ENCODE data around the gene TPCN2. TPM values are rescaled to one million over a fixed set of nuclear protein-coding genes. Genes with fewer than 3 reads are reported as not detected.

Gene TPCN2
- total and polyA plus RNA-seq, 12 donors, result 3.1 to 21.6 (median 10.4) TPM

DNA sequence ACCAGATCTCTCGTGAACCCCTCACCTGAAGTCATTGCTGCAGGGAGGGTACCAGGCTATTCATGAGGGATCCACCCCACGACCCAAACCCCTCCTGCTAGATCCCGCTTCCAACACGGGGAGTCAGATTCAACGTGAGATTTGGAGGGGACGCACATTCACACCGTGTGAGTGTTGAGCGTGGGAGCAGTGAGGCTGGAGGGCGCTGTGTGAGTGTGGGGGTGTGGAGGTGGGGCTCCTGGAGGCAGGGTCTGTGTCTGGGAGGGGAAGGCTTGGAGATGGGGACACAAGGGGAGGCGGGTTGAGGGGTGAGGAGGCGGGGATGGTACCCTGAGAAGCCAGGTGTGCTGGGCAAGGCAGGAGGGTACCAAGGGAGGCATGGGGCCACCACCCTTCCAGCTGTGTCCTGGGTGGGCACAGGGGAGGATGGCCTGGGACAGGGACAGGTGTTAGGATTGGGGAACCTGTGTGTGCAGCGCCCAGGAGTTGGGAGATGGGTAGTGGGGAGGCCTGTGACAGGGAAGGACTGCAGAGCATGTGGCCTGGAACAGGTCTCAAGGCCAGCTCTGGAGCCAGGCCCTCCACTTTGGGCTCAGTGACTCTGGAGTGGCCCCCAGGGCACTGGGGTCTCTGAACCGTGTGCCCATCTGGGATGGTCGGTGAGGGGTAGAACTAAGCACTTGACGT is 13.6 kb downstream of the TPCN2 start:
- TF ChIP-seq, protein P1, sequence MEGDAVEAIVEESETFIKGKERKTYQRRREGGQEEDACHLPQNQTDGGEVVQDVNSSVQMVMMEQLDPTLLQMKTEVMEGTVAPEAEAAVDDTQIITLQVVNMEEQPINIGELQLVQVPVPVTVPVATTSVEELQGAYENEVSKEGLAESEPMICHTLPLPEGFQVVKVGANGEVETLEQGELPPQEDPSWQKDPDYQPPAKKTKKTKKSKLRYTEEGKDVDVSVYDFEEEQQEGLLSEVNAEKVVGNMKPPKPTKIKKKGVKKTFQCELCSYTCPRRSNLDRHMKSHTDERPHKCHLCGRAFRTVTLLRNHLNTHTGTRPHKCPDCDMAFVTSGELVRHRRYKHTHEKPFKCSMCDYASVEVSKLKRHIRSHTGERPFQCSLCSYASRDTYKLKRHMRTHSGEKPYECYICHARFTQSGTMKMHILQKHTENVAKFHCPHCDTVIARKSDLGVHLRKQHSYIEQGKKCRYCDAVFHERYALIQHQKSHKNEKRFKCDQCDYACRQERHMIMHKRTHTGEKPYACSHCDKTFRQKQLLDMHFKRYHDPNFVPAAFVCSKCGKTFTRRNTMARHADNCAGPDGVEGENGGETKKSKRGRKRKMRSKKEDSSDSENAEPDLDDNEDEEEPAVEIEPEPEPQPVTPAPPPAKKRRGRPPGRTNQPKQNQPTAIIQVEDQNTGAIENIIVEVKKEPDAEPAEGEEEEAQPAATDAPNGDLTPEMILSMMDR (IDR thresholded peaks at IDR 0.05), result no peak
- no peak for TF ChIP-seq POLR2A (IDR thresholded peaks at IDR 0.05)
- H3K36me3 ChIP-seq (replicated peaks in 1 of 2), result peaks cover 0 to 16% of the 10 kb centered on the region in 2 donors
- H3K27ac ChIP-seq, result no peak overlapping the region
- H3K9me3 ChIP-seq (replicated peaks in 1 of 3), result no peaks in the 10 kb centered on the region
- DNase-seq, result no peak
- H3K27me3 ChIP-seq, result no peaks in the 10 kb centered on the region
- no peaks in the 10 kb centered on the region for H3K4me1 ChIP-seq (replicated peaks in 1 of 2)
- no peak overlapping the region for H3K4me3 ChIP-seq
- WGBS, 4 donors, result 82 to 97% (median 95%) methylated on average over 13 to 15 of the region's 15 CpGs
- intact Hi-C loops (cut with DNase I), result no loop called here

GRCh38 chr11:69062873-69063651 is 14.3 kb downstream of the TPCN2 start:
- peaks cover 0 to 16% of the 10 kb centered on the region in 2 donors for H3K36me3 ChIP-seq (replicated peaks in 1 of 2)

GRCh38 chr11:69063652-69064260 is 15.0 kb downstream of the TPCN2 start:
- H3K36me3 ChIP-seq (replicated peaks in 1 of 2), result peaks cover 0 to 16% of the 10 kb centered on the region in 2 donors
- H3K4me3 ChIP-seq, result no peak overlapping the region
- H3K27ac ChIP-seq, result no peak overlapping the region
- H3K4me1 ChIP-seq (replicated peaks in 1 of 2), result no peaks in the 10 kb centered on the region
- 83 to 92% (median 89%) methylated on average over 6 to 14 of the region's 14 CpGs for WGBS, 4 donors
- intact Hi-C loops (cut with DNase I), result no loop called here
- no peaks in the 10 kb centered on the region for H3K9me3 ChIP-seq (replicated peaks in 1 of 3)
- TF ChIP-seq, protein P1 (IDR thresholded peaks at IDR 0.05), result no peak
- TF ChIP-seq POLR2A (IDR thresholded peaks at IDR 0.05), result no peak
- no peaks in the 10 kb centered on the region for H3K27me3 ChIP-seq
- DNase-seq, result no peak

More at GRCh38 chr11:69062873-69063651, 14.3 kb downstream of the TPCN2 start:
- no peak overlapping the region for H3K4me3 ChIP-seq
- no peak for DNase-seq
- H3K27me3 ChIP-seq, result no peaks in the 10 kb centered on the region
- TF ChIP-seq, protein P1 (IDR thresholded peaks at IDR 0.05), result no peak
- TF ChIP-seq POLR2A (IDR thresholded peaks at IDR 0.05), result no peak
- no peaks in the 10 kb centered on the region for H3K4me1 ChIP-seq (replicated peaks in 1 of 2)
- intact Hi-C loops (cut with DNase I), result no loop called here
- no peaks in the 10 kb centered on the region for H3K9me3 ChIP-seq (replicated peaks in 1 of 3)
- no peak overlapping the region for H3K27ac ChIP-seq
- 89 to 94% (median 92%) methylated on average over 22 to 34 of the region's 34 CpGs for WGBS, 4 donors

- no peaks in the 10 kb centered on the region for H3K4me1 ChIP-seq (replicated peaks in 1 of 2)
- H3K27me3 ChIP-seq, result no peaks in the 10 kb centered on the region
- intact Hi-C loops (cut with DNase I), result no loop called here
- 86 to 93% (median 88%) methylated on average over 7 to 16 of the region's 16 CpGs for WGBS, 4 donors
- no peaks in the 10 kb centered on the region for H3K9me3 ChIP-seq (replicated peaks in 1 of 3)
- peaks cover 0 to 16% of the 10 kb centered on the region in 2 donors for H3K36me3 ChIP-seq (replicated peaks in 1 of 2)
- no peak overlapping the region for H3K4me3 ChIP-seq
- DNase-seq, result no peak
- TF ChIP-seq POLR2A (IDR thresholded peaks at IDR 0.05), result no peak
- TF ChIP-seq, protein P1 (IDR thresholded peaks at IDR 0.05), result no peak
- H3K27ac ChIP-seq, result no peak overlapping the region
These were observed 15.7 kb downstream of the TPCN2 start for GRCh38 chr11:69064394-69064957.
